Activated T-helper 1 cell treated with anti-CD3 and anti-CD28 coated beads, Interleukin-12 subunit alpha, Interleukin-12 subunit beta, Interleukin-2, Interleukin-4 antibody, amounts not matched to agents 30 ng/mL and 10 ng/mL and 1 ng/mL, durations not matched to agents 14 hours and 24 hours and 36 hours (primary cell): Measurements from ENCODE around the gene SPATA9. TPM values are rescaled to one million over a fixed set of nuclear protein-coding genes. Genes with fewer than 3 reads are reported as not detected.

Source experiments
- DNase-seq: peaks from one replicate; pipeline ENCODE4 v3.0.0; 2021; ENCODE audit warnings: low spot score
- H3K27ac Mint-ChIP-seq: one replicate; pipeline ENCODE4 v1.8.0; 2021; ENCODE audit warnings: mild to moderate bottlenecking, mixed read lengths
- H3K27me3 Mint-ChIP-seq: one replicate; pipeline ENCODE4 v1.8.0; 2022; ENCODE audit warnings: mild to moderate bottlenecking, moderate library complexity, mixed read lengths; ENCODE audit not compliant: insufficient read depth
- H3K36me3 Mint-ChIP-seq: one replicate; pipeline ENCODE4 v1.8.0; 2021; ENCODE audit warnings: low read depth, mixed read lengths
- H3K4me1 Mint-ChIP-seq: one replicate; pipeline ENCODE4 v1.8.0; 2021; ENCODE audit warnings: low read depth, mixed read lengths
- H3K4me3 Mint-ChIP-seq: one replicate; pipeline ENCODE4 v1.8.0; 2021; ENCODE audit warnings: mild to moderate bottlenecking, moderate library complexity, mixed read lengths
- H3K9me3 Mint-ChIP-seq: one replicate; pipeline ENCODE4 v1.8.0; 2021; ENCODE audit warnings: mixed read lengths
- intact Hi-C: fragments of 100-400 bp; cut with micrococcal nuclease; formaldehyde crosslinking; loops from one replicate; pipeline ENCODE4 v1.15.1; 2024
- total RNA-seq: library from RNA; stranded (reverse); gene quantifications from 2 replicates; pipeline ENCODE4 v1.2.3, GENCODE V29; 2022

SPATA9 gene, protein sequence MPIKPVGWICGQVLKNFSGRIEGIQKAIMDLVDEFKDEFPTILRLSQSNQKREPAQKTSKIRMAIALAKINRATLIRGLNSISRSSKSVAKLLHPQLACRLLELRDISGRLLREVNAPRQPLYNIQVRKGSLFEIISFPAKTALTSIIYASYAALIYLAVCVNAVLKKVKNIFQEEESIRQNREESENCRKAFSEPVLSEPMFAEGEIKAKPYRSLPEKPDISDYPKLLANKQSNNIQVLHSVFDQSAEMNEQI
- total RNA-seq, result not detected in 2 replicates

DNA sequence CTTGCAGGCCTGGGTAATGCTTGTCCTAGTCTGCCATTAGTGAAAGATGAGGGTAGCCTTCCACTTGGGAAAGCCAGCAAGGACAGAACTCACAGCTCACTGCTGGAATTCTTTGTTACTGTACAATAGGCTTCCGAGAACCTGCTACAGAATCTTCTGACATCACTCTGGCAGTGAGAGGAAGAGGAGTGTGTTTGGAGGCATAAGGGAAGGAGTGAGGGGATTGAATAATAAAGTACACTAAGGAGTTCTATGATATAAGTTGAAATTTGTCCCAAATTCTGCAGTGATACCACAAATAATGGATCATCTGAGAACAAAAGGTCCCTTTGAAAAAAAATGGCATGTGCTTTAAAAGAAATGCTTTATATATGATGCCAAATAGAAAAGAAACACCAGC is at the start of gene SPATA9:
Gene SPATA9 (minus strand): TSS at position 101 of the 400 bp plus-strand sequence. CDS start 137 bp downstream, outside the sequence.
- DNase-seq, result no peak
- peaks cover 43% of the 10 kb centered on the region for H3K27me3 Mint-ChIP-seq
- H3K4me1 Mint-ChIP-seq, result no peaks in the 10 kb centered on the region
- H3K27ac Mint-ChIP-seq, result no peak within 1 kb of the TSS
- no peak within 1 kb of the TSS for H3K4me3 Mint-ChIP-seq
- H3K36me3 Mint-ChIP-seq, result no peaks in the 10 kb centered on the region
- intact Hi-C loops, result no loop called here
- H3K9me3 Mint-ChIP-seq, result no peaks in the 10 kb centered on the region

DNA sequence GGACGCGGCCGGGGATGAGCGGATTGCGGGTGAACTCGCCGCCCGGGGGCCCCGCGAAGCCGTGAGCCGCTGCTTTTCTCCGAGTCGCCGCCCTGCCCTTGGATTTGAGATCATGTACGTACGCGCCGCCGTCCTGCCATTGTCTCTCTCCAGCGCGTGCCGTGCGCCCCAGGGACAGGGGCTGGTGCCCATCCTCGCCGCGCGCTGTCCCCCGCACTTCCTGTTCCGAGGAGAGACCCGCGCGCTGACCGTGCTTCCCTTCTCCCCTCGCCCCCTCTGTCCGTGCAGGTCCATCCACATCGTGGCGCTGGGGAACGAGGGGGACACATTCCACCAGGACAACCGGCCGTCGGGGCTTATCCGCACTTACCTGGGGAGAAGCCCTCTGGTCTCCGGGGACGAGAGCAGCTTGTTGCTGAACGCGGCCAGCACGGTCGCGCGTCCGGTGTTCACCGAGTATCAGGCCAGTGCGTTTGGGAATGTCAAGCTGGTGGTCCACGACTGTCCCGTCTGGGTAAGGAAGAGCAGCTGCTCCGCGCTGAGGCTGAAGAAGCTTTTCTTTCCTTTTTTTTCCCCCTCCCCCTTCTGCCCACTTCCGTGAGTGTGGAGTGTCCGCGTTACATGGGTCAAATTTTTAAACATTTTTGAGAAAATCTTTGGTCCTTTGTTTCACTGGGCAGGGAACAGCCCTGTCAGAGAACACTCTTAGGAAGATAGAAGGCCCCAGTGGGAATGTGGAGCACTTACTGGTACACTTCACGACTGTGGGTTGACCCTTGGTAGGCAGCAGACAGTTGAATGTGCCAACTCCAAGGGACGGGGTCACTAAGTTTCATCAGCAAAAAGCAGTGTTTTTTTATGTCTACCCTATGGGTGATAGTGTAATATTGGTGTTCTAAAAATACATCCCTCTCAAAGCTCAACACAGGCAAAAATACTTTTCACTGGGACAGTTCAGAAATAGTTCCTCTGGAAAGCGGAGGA is 49.1 kb upstream of the SPATA9 start:
- intact Hi-C loops, result no loop called here
- H3K27ac Mint-ChIP-seq, result no peak overlapping the region

DNA sequence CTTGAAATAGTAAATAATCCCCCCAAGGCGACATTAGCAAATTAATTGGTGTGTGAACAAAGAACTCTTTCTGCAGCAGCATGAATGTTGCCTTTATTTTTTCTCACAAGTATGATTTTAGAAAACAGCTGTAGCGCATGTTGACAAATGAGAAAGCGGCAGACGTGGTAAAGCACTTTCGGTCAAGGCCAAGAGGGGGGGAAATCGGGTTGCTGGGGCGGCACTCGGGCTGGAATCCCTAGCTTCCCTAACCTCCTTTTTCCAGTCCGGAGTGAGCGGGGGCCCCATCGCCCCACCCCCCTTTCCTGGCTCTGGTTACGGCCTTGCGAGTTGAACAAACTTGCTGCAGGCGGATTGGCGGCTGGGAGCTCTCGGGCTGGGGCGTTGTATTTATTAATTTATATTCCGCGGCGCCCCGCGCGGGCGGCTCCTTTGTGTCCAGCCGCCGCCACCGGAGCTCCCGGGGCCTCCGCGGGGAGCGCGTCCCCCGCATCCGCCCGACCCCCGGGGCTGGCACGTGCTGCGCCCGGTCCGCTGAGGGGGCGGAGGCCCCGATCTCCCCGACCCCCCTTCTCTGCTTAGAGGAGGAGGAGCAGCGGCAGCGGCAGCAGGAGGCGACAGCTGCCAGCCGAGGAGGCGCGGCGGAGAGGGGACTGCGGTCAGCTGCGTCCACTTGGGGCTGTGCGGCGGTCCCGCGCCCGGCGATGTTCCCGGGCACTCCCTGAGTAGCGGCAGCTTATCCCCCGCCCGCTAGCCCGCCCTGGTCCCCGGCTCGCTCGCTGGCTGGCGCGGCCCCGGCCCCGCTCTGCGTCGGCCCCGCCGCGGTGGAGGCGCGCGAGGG is 48.2 kb upstream of the SPATA9 start, which contains the start of gene RHOBTB3:
Gene RHOBTB3 (plus strand): TSS at position 607 of the 841 bp plus-strand sequence. CDS start 347 bp downstream, outside the sequence.
- DNase-seq, result peak; percentile 3
- Mint-ChIP-seq H3K27me3 (peaks cover 68% of the 10 kb centered on the region), H3K36me3 (no peaks in the 10 kb centered on the region)

More for the DNA sequence above, 49.1 kb upstream of the SPATA9 start:
- no peaks in the 10 kb centered on the region for H3K36me3 Mint-ChIP-seq
- no peak for DNase-seq
- H3K4me1 Mint-ChIP-seq, result peaks cover 17% of the 10 kb centered on the region
- H3K4me3 Mint-ChIP-seq, result peak overlapping the region; percentile 81
- H3K27me3 Mint-ChIP-seq, result peaks cover 64% of the 10 kb centered on the region
- no peaks in the 10 kb centered on the region for H3K9me3 Mint-ChIP-seq

DNA sequence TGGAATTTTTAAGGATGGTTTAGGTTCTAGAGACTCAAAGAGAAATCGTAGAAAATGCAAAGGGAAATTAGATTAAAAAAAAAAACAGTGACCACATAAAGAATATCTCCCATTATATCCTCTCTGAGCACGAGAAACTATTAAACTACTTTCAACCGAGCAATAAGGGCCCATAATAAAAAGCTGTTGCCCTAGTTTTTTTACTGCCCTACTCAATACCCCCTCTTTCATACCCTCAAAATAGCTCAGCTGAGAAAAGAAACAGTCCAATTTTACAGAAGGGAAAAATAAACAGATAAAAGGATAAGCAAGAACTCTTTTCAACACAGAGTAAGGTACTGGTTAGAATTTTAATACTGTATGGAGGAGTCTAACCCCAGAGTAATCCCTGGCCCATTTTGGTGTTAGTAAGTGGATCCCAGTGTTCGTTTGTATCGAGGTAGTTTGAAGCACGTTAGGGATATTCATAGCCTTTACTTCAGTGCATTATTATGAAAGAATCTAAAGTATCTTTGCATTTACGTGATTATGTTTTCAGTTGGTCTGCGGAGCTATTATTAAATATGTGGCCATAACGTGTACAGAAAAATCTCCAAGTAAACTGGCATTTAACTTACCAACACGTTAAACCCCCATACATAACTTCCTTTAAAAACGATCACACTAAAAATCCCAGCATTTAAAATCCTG is 47.4 kb upstream of the SPATA9 start:
- peaks cover 66% of the 10 kb centered on the region for H3K27me3 Mint-ChIP-seq
- H3K4me3 Mint-ChIP-seq, result peak overlapping the region; percentile 64
- no peaks in the 10 kb centered on the region for H3K9me3 Mint-ChIP-seq
- DNase-seq, result no peak
- peaks cover 23% of the 10 kb centered on the region for H3K4me1 Mint-ChIP-seq
- H3K27ac Mint-ChIP-seq, result no peak overlapping the region
- intact Hi-C loops, result no loop called here
- no peaks in the 10 kb centered on the region for H3K36me3 Mint-ChIP-seq

More for the DNA sequence above, 48.2 kb upstream of the SPATA9 start, which contains the start of gene RHOBTB3:
- H3K4me3 Mint-ChIP-seq, result peak within 1 kb of the TSS; percentile 81
- no peak within 1 kb of the TSS for H3K27ac Mint-ChIP-seq
- no peaks in the 10 kb centered on the region for H3K9me3 Mint-ChIP-seq
- intact Hi-C loops, result no loop called here
- H3K4me1 Mint-ChIP-seq, result peaks cover 23% of the 10 kb centered on the region

DNA sequence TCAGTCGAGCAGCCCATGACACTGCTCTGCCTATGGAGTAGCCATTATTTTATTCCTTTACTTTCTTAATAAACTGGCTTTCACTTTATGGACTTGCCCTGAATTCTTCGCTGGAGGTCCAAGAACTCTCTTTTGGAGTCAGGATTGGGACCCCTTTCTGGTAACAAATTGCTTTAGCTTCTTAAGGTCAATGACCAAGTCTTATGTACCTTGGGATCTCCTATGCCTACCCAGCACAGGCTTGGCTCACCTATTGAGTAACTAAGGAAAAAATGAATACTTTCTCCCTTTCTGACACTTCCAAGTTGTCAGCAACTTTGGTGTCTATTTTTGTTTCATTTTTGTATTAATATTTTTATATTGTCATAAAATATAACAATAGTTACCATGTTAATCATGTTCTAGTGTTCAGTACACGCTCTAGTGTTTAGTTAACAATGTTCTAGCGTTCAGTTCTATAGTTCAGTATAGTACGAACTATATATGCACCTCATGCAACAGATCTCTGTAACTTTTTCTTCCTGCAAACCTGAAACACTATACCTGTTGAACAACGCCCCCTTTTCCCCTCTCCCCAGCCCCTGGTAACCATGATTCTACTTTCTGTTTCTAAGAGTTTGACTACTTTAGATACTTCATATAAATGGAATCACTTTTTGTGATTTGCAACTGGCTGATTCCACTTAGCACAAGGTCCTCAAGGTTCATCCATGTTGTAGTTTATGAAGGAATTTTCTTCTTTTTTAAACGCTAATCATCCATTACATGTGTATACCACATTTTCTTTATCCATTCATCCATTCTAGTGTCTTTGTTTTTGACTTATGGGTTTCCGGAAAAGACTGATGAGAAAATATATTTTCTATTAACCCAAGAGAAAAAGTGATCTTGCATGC is 46.6 kb upstream of the SPATA9 start:
- Mint-ChIP-seq H3K4me1 (peaks cover 23% of the 10 kb centered on the region), H3K27ac (no peak overlapping the region), H3K9me3 (no peaks in the 10 kb centered on the region), H3K27me3 (peaks cover 63% of the 10 kb centered on the region), H3K4me3 (no peak overlapping the region), H3K36me3 (no peaks in the 10 kb centered on the region)
- no peak for DNase-seq
- intact Hi-C loops, result loop anchor here (1.0 kb wide), 1 partner anchor 11 kb away; no protein-coding TSS in a partner anchor

DNA sequence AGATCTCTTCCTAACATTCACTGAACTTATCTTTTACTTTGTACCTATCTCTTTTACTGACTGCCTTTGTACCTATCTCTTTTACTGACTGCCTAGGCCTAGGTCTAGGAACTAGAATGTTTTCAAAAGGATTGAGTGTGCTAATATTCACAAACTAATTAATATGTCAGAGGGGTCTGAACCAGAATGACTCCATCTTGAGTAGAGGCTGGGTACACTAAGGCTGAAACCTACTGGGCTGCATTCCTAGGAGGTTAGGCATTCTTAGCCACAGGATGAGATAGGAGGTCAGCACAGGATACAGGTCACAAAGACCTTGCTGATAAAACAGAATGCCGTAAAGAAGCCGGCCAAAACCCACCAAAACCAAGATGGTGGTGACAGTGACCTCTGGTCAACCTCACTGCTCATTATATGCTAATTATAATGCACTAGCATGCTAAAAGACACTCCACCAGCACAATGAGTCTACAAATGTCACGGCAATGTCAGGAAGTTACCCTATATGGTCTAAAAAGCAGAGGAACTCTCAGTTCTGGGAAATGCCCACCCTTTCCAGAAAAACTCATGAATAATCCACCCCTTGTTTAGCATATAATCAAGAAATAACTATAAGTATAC is 45.8 kb upstream of the SPATA9 start:
- peaks cover 23% of the 10 kb centered on the region for H3K4me1 Mint-ChIP-seq
- H3K4me3 Mint-ChIP-seq, result no peak overlapping the region
- no peaks in the 10 kb centered on the region for H3K36me3 Mint-ChIP-seq
- intact Hi-C loops, result loop anchor here (1.0 kb wide), 1 partner anchor 10 kb away; no protein-coding TSS in a partner anchor
- H3K9me3 Mint-ChIP-seq, result no peaks in the 10 kb centered on the region
- peaks cover 62% of the 10 kb centered on the region for H3K27me3 Mint-ChIP-seq
- DNase-seq, result no peak
- no peak overlapping the region for H3K27ac Mint-ChIP-seq

DNA sequence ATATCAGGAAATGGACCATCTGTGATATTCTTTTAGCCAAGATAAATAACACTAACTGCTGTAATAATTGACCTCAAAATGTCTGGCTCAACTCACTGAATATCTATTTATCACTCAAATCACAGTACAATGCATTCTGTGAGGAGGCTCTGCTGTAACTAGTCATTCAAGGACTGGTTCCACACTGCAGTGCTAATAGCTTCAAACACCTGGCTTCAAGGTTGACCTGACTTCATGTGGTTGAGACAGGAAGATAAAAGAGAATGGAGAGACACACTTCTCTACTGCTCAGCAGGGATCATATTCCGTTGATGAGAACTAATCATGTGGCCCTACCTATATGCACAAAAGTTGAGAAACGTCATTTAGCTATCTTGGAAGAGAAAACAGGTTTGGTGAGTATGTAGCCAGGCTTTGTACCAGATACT is 45.0 kb upstream of the SPATA9 start:
- no peak for DNase-seq
- peaks cover 58% of the 10 kb centered on the region for H3K27me3 Mint-ChIP-seq
- no peaks in the 10 kb centered on the region for H3K36me3 Mint-ChIP-seq
- no peaks in the 10 kb centered on the region for H3K9me3 Mint-ChIP-seq
- peaks cover 23% of the 10 kb centered on the region for H3K4me1 Mint-ChIP-seq
- H3K27ac Mint-ChIP-seq, result no peak overlapping the region
- intact Hi-C loops, result no loop called here
- H3K4me3 Mint-ChIP-seq, result no peak overlapping the region

DNA sequence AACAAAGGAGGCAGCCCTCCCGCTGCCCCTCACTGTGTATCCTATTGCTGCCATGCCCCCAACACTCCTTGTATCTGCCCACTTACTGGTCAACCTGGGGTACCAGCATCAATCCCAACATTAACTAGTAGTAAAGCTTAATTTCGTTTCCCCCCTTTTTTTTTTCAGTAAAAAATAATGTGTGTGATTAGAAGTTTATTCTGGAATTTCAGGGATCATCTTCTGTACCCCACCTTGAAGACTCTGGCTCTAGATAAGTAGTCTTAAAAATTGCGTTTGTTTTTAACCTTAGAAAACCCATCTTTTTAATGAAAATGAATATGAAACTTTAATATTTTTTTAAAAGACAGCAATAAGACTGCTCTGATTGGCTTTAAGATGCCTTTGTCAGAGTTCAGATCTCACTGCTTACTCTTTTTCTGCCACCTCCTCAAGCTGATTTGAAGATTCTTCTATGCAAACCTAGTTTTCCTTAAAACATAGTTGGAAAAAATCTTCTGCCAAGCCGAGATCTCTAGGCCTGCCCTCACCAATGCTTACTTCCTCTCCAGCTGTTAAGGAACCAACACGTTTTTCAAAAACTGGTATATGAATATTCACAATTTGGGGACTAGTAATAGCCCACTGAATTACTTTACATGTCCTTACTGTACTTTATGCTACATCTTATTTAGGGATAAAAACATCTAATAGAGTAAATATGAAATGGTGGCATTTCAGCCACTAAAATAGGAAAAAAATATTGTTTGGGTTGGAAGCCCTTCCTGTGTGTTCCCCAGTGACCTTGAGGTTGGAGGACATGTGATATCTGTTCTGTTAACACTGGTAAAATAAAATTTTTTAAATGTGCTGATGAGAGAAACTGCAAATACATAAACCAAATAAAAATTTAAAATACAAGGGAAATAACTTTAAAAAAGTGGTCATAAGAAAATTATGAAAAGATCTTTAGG is 44.3 kb upstream of the SPATA9 start:
- no peak overlapping the region for H3K27ac Mint-ChIP-seq
- intact Hi-C loops, result no loop called here
- peaks cover 53% of the 10 kb centered on the region for H3K27me3 Mint-ChIP-seq
- H3K4me3 Mint-ChIP-seq, result no peak overlapping the region
- H3K4me1 Mint-ChIP-seq, result peaks cover 21% of the 10 kb centered on the region
- no peak for DNase-seq
- no peaks in the 10 kb centered on the region for H3K36me3 Mint-ChIP-seq
- H3K9me3 Mint-ChIP-seq, result no peaks in the 10 kb centered on the region

DNA sequence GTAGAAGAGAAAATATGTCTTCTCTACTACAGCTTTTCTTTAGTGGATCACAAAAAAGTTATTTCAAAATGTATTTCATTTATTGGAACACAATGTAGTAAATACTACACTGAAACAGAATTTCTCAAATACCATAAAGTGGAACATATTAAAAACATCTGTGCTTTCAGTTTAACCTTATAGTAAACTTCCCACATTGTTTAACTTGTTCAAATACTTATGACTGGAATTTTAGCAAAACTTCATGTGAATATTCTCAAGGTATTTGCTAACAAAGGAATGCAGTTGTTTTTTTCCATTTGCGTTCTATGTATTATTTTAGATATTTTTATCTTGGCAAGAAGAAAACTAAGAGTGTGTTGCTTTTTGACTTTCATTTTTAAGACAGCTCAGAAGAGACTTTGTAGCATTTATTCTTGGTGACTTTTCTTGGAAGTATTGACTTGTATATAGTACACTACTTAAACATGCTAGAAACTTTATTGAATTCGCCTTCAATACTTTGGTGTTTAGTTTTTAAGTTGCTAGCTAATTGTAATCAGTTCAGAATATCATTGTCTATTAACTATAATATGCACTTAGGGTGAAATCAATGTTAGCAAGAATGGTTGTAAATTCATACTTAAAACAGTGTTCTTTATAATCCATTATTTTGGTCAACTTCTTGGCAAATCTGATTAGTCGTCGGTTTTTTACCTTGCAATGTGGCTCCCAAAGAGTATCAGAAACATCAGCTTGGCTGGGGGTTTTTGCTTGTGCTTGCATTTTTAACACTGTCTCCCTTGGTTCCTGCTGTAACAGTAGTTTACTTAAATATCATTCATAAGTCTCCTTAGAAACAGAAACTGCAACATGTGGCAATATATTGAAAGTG is 43.4 kb upstream of the SPATA9 start:
- no peak overlapping the region for H3K27ac Mint-ChIP-seq
- H3K4me3 Mint-ChIP-seq, result no peak overlapping the region
- no peaks in the 10 kb centered on the region for H3K36me3 Mint-ChIP-seq
- no peaks in the 10 kb centered on the region for H3K9me3 Mint-ChIP-seq
- H3K27me3 Mint-ChIP-seq, result peaks cover 49% of the 10 kb centered on the region
- H3K4me1 Mint-ChIP-seq, result peaks cover 16% of the 10 kb centered on the region
- no peak for DNase-seq
- intact Hi-C loops, result no loop called here
